Measurements from ENCODE around the gene RELA. TPM values are rescaled to one million over a fixed set of nuclear protein-coding genes. Genes with fewer than 3 reads are reported as not detected.

RELA gene
- total and polyA plus RNA-seq, 2 of the 13 experiments (the other 11 are each of a cell fraction or from before 2014, with no cell fraction given), result 21.4 to 40.5 TPM

- TF ChIP-seq KAT7 (CRISPR knock-in tag; IDR thresholded peaks at IDR 0.05; ENCODE audit: borderline replicate concordance), result no peak
- TF ChIP-seq PAWR (CRISPR knock-in tag; IDR thresholded peaks at IDR 0.05; ENCODE audit: borderline replicate concordance), result no peak
- TF ChIP-seq GMEB2 (CRISPR knock-in tag; IDR thresholded peaks at IDR 0.05; ENCODE audit: low read depth), result no peak
- peak; percentile 31; the same call in 1 of the 2 replicates for TF ChIP-seq MED1 (CRISPR knock-in tag; IDR thresholded peaks at IDR 0.05)
- no peak for TF ChIP-seq ZNF713 (CRISPR knock-in tag; IDR thresholded peaks at IDR 0.05)
- TF ChIP-seq RXRA (CRISPR knock-in tag; IDR thresholded peaks at IDR 0.05), result peak; percentile 68
- TF ChIP-seq KAT2B (IDR thresholded peaks at IDR 0.05; ENCODE audit: borderline replicate concordance, low read depth, low read length), result no peak
- no peak for TF ChIP-seq ZKSCAN8 (CRISPR knock-in tag; IDR thresholded peaks at IDR 0.05; ENCODE audit: borderline replicate concordance)
- TF ChIP-seq SALL1 (CRISPR knock-in tag; IDR thresholded peaks at IDR 0.05), result peak; percentile 35; the same call in 1 of the 2 replicates
- no peak for TF ChIP-seq HDAC6 (IDR thresholded peaks at IDR 0.05; ENCODE audit: low read depth, low read length)
- TF ChIP-seq ZNF800 (CRISPR knock-in tag; IDR thresholded peaks at IDR 0.05), result no peak
- TF ChIP-seq MIER2 (CRISPR knock-in tag; IDR thresholded peaks at IDR 0.05), result no peak
- TF ChIP-seq ZFAT (CRISPR knock-in tag; conservative IDR thresholded peaks at IDR 0.05), result no peak
- no peak for TF ChIP-seq HINFP (CRISPR knock-in tag; IDR thresholded peaks at IDR 0.05; ENCODE audit: low read depth)
- TF ChIP-seq RBM22 (optimal IDR thresholded peaks at IDR 0.05; ENCODE audit: low read length), result peak; percentile 99
- TF ChIP-seq STAG1 (CRISPR knock-in tag; IDR thresholded peaks at IDR 0.05), result no peak
- TF ChIP-seq TEAD3 (CRISPR knock-in tag; optimal IDR thresholded peaks at IDR 0.05; ENCODE audit: borderline replicate concordance), result no peak
- no peak for TF ChIP-seq TCF7L2 (IDR thresholded peaks at IDR 0.05; ENCODE audit: low read depth, low read length)
- TF ChIP-seq ZNF296 (CRISPR knock-in tag; conservative IDR thresholded peaks at IDR 0.05), result no peak
- no peak for TF ChIP-seq NRL (CRISPR knock-in tag; IDR thresholded peaks at IDR 0.05; ENCODE audit: borderline replicate concordance)
- TF ChIP-seq IRF2 (CRISPR knock-in tag; IDR thresholded peaks at IDR 0.05), result 0 out of 2 replicates have a peak, but pooled peaks have one; percentile 15
- TF ChIP-seq ZNF660 (CRISPR knock-in tag; IDR thresholded peaks at IDR 0.05; ENCODE audit: borderline replicate concordance, low read depth), result no peak
- TF ChIP-seq ERF (CRISPR knock-in tag; IDR thresholded peaks at IDR 0.05), result no peak; the same call in 1 of the 2 replicates
- TF ChIP-seq ZNF720 (CRISPR knock-in tag; IDR thresholded peaks at IDR 0.05), result no peak
- TF ChIP-seq THRA (CRISPR knock-in tag; IDR thresholded peaks at IDR 0.05; ENCODE audit: borderline replicate concordance), result no peak
- TF ChIP-seq ZNF136 (CRISPR knock-in tag; IDR thresholded peaks at IDR 0.05; ENCODE audit: low read depth), result peak; percentile 35; the same call in 1 of the 2 replicates
- no peak; the same call in none of the 2 replicates for TF ChIP-seq ESRRA (CRISPR knock-in tag; IDR thresholded peaks at IDR 0.05; ENCODE audit: low read depth)
Observed at GRCh38 chr11:65616575-65617001, 46.1 kb downstream of the RELA start (continued).

All from HepG2 (cell line).